Tibial nerve (tissue), 3 donors: Measurements from ENCODE around the gene RHEB.

ENCODE experiments used
- POLR2A ChIP-seq, 2 donors: fragments of 450-650 bp; IDR thresholded peaks; one replicate each; pipeline ENCODE4 v1.6.1; 2017; ENCODE audit warnings: antibody characterized with exemption in 2 of 2, mild to moderate bottlenecking in 2 of 2, moderate library complexity in 2 of 2
- TF ChIP-seq, protein P1 (sequence below), 5 experiments: fragments of 200-600 bp in 3 of 5; fragments of 450-650 bp in 2 of 5; sonication (generic) in 3 of 5; IDR thresholded peaks; one replicate each; pipeline ENCODE4 v1.5.1; 2016 to 2019; ENCODE audit warnings: antibody characterized with exemption in 5 of 5, mild to moderate bottlenecking in 3 of 5, moderate library complexity in 2 of 5

DNA sequence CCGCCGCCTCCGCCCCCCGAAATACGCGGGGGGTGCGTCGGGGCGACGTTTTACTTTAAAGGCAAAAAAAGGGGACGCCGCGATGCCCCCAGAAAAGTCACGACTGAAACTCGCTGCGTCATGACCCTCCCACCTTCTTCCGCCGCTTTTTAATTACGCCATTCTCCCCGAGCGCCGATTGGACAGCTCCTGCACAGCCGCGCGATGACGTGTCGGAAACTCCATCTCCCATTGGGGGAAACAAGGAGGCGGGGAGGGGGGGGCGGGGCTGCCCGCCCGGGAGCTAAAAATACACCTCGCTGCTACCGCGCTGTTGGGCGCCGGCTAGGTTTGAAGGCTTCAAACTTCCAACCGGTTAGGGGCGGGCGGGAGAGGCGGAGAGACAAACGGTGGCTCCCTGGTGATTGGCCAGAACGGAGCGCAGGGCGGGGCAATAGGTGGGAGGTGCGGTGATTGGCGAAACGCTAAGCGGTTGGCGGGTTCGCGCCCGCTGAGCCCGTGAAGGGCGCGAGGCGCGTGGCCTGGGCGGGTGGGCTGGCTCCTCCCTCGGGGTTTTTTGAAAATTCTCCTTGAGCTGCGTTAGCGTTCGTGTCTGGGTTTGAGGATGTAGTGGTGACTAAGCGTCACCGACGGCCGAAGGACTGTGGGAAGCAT is at the start of gene RHEB:
- TF ChIP-seq, protein P1, sequence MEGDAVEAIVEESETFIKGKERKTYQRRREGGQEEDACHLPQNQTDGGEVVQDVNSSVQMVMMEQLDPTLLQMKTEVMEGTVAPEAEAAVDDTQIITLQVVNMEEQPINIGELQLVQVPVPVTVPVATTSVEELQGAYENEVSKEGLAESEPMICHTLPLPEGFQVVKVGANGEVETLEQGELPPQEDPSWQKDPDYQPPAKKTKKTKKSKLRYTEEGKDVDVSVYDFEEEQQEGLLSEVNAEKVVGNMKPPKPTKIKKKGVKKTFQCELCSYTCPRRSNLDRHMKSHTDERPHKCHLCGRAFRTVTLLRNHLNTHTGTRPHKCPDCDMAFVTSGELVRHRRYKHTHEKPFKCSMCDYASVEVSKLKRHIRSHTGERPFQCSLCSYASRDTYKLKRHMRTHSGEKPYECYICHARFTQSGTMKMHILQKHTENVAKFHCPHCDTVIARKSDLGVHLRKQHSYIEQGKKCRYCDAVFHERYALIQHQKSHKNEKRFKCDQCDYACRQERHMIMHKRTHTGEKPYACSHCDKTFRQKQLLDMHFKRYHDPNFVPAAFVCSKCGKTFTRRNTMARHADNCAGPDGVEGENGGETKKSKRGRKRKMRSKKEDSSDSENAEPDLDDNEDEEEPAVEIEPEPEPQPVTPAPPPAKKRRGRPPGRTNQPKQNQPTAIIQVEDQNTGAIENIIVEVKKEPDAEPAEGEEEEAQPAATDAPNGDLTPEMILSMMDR (IDR thresholded peaks at IDR 0.05), result no peak
- peak; percentile 43 to 59 for TF ChIP-seq POLR2A (IDR thresholded peaks at IDR 0.05)
